OCI-LY3 (cell line): ENCODE data around the gene HBD.

ENCODE experiments used
- CTCF ChIP-seq: fragments of 200-600, 300-600 bp; sonication (generic); IDR thresholded peaks from 2 replicates; pipeline ENCODE4 v1.5.1; 2014; ENCODE audit warnings: antibody characterized with exemption, low read length, low read depth
- EZH2phosphoT487 ChIP-seq: fragments of 200-600 bp; shearing (Covaris generic); IDR thresholded peaks from 2 replicates; pipeline ENCODE4 v1.6.1; 2018; ENCODE audit warnings: antibody characterized with exemption, mixed run types, low read depth

GRCh38 chr11:5272395-5273017 is 38.2 kb upstream of the HBD start:
- no peak for TF ChIP-seq EZH2phosphoT487
- TF ChIP-seq CTCF, result no peak
